ENCODE data around the gene ARMC7. TPM values are rescaled to one million over a fixed set of nuclear protein-coding genes. Genes with fewer than 3 reads are reported as not detected.

The ARMC7 gene
- total and polyA plus RNA-seq, 2 of the 13 experiments (the other 11 are each of a cell fraction or from before 2014, with no cell fraction given): 3.9 to 4.2 TPM

- TF ChIP-seq HMGXB3 (CRISPR knock-in tag; IDR thresholded peaks at IDR 0.05; ENCODE audit: borderline replicate concordance) (no peak), WIZ (CRISPR knock-in tag; IDR thresholded peaks at IDR 0.05) (no peak)
Measured at GRCh38 chr17:75105126-75106080, 4.4 kb upstream of the ARMC7 start (continued).

- TF ChIP-seq EED (CRISPR knock-in tag; IDR thresholded peaks at IDR 0.05) (peak; percentile 24; the same call in 1 of the 2 replicates), ARID4A (CRISPR knock-in tag; IDR thresholded peaks at IDR 0.05; ENCODE audit: borderline replicate concordance) (no peak)
- ATAC-seq: no peak
- DNase-seq (ENCODE audit: low spot score): no peak
- no peaks in the 10 kb centered on the region for H4K20me1 ChIP-seq (ENCODE audit: insufficient read depth, low read length)
- H2AFZ ChIP-seq (ENCODE audit: low read length): no peak overlapping the region
- WGBS (ENCODE audit: low lambda C conversion rate): 38% methylated on average over 2 of the region's 2 CpGs
- intact Hi-C loops (cut with micrococcal nuclease; ENCODE audit: unreplicated experiment) (loop anchor here (5.0 kb wide), 2 partner anchors 36 to 304 kb away; no protein-coding TSS in a partner anchor), in situ Hi-C loops (cut with HindIII; ENCODE audit: extremely low pct_ligation_motif_present, low pct_unique_long_range_greater_than_20kb) (no loop called here)
- no peak for FAIRE-seq
- no peak overlapping the region for H3K27ac ChIP-seq (ENCODE audit: extremely low read length, insufficient read depth, low read length)
- peaks cover 0 to 3% of the 10 kb centered on the region in 2 experiments; a peak in 2 of 5 replicates for H3K27me3 ChIP-seq (ENCODE audit: control insufficient read depth in 1 of 2, insufficient read depth in 2 of 2, low read length in 2 of 2)
- H3K79me2 ChIP-seq (ENCODE audit: insufficient read depth, low read length): peaks cover 8% of the 10 kb centered on the region
- no TSS peak for BruUV-seq (replicated peaks)
- no peak overlapping the region for H3K4me3 ChIP-seq (replicated peaks in 1 of 3; ENCODE audit: insufficient read depth in 1 of 3, low read depth in 2 of 3, low read length in 3 of 3)
- H3K9me3 ChIP-seq (ENCODE audit: low read length): no peaks in the 10 kb centered on the region
- ChIA-PET POLR2A (interaction anchor here (3.1 kb wide), 1 partner anchor 20 kb away, joined by 13 read pairs; the partner anchor contains the start of gene SLC16A5), CTCF (ENCODE audit: low intra/inter-chr PET ratio, low total read pairs) (no interaction called here)
- no peaks in the 10 kb centered on the region for H3K36me3 ChIP-seq (replicated peaks in 1 of 2; ENCODE audit: control insufficient read depth in 1 of 2, insufficient read depth in 2 of 2, low read length in 2 of 2)
- H3K4me1 ChIP-seq (ENCODE audit: insufficient read depth, low read length): peaks cover 40% of the 10 kb centered on the region
- H3K4me2 ChIP-seq (ENCODE audit: low read depth, low read length): no peak overlapping the region
- no peak overlapping the region for H3K9ac ChIP-seq (ENCODE audit: insufficient read depth, low read depth, low read length)
Measured at GRCh38 chr17:75108193-75108592, 1.6 kb upstream of the ARMC7 start.
